GM12878 (cell line): ENCODE data around the gene RTEL1. TPM values are rescaled to one million over a fixed set of nuclear protein-coding genes. Genes with fewer than 3 reads are reported as not detected.

Experiments used
- ATAC-seq: fragments of 200-7000 bp; cut with Tn5 transposase; 3 replicates; pipeline ENCODE4 v1.9.1; 2020; ENCODE audit warnings: mild to moderate bottlenecking, moderate library complexity
- BruUV-seq: library from RNA; stranded (reverse); fragments of 400-500 nt; replicated peaks from 2 replicates; lab custom pipeline; 2021; lab: Mats Ljungman, UMichigan
- CTCF ChIA-PET: fragments of 300-600 bp; sonication (Branson Sonifier 250); formaldehyde crosslinking; extraction: SDS; loops from one replicate; lab custom pipeline; 2021; ENCODE audit warnings: inconsistent platforms; lab: Yijun Ruan, JAX
- POLR2A ChIA-PET: fragments of 350-600 bp; formaldehyde crosslinking; extraction: SDS; loops from one replicate; lab custom pipeline; 2021; ENCODE audit warnings: inconsistent platforms; lab: Charles Lee
- RAD21 ChIA-PET: fragments of 300-600 bp; sonication (Branson Sonifier 250); formaldehyde crosslinking; loops from one replicate; lab custom pipeline; 2023; ENCODE audit warnings: antibody characterized with exemption; ENCODE audit not compliant: unreplicated experiment; lab: Charles Lee
- SMC1A ChIA-PET: fragments of 300-600 bp; sonication (Branson Sonifier 250); formaldehyde crosslinking; loops from one replicate; lab custom pipeline; 2023; ENCODE audit not compliant: unreplicated experiment, uncharacterized antibody; lab: Charles Lee
- DNase-seq: peaks from one replicate; pipeline ENCODE4 v3.0.0-alpha.2; 2011; ENCODE audit warnings: low read depth, low spot score
- FAIRE-seq: peaks from 3 replicates; lab custom pipeline; 2011; peaks lifted over from hg19 to GRCh38; lab: Jason Lieb, UNC
- H2AFZ ChIP-seq: 2 replicates; pipeline ENCODE4 v1.6.0; 2011; ENCODE audit warnings: low read depth, low read length, control low read depth; ENCODE audit not compliant: control insufficient read depth
- H3K27ac ChIP-seq: 2 replicates; pipeline ENCODE4 v1.5.1; 2011; ENCODE audit warnings: control low read depth; ENCODE audit not compliant: control insufficient read depth, insufficient read depth
- H3K27me3 ChIP-seq, 2 experiments: replicated peaks in 1 of 2; 2 replicates each; pipeline versions ENCODE4 v1.6.0 to v1.6.1; 2011; ENCODE audit warnings: low read length in 1 of 2; ENCODE audit not compliant: control insufficient read depth in 2 of 2, insufficient read depth in 2 of 2
- H3K36me3 ChIP-seq, 2 experiments: 2 replicates each; pipeline ENCODE4 v1.5.1; 2011; ENCODE audit warnings: low read length in 1 of 2; ENCODE audit not compliant: control insufficient read depth in 2 of 2, insufficient read depth in 2 of 2
- H3K4me1 ChIP-seq: 2 replicates; pipeline ENCODE4 v1.6.1; 2011; ENCODE audit warnings: mild to moderate bottlenecking, low read length, moderate library complexity, mixed read lengths; ENCODE audit not compliant: control insufficient read depth, insufficient read depth
- H3K4me2 ChIP-seq: 2 replicates; pipeline ENCODE4 v1.6.0; 2011; ENCODE audit warnings: control low read depth; ENCODE audit not compliant: control insufficient read depth, insufficient read depth
- H3K4me3 ChIP-seq: fragments of 200-600 bp; sonication (generic); 2 replicates; pipeline ENCODE4 v1.5.1; 2016
- H3K79me2 ChIP-seq: 2 replicates; pipeline ENCODE4 v1.6.0; 2011; ENCODE audit warnings: low read length; ENCODE audit not compliant: control insufficient read depth, insufficient read depth
- H3K9ac ChIP-seq: 2 replicates; pipeline ENCODE4 v1.8.0; 2011; ENCODE audit warnings: low read length, control low read depth, mixed read lengths; ENCODE audit not compliant: control insufficient read depth, insufficient read depth
- H3K9me3 ChIP-seq: replicated peaks from 3 replicates; pipeline ENCODE4 v1.5.1; 2011; ENCODE audit warnings: mild to moderate bottlenecking, low read length; ENCODE audit not compliant: control insufficient read depth, insufficient read depth
- H4K20me1 ChIP-seq: 2 replicates; pipeline ENCODE4 v1.6.0; 2011; ENCODE audit not compliant: control insufficient read depth, insufficient read depth
- E2F4 ChIP-seq: IDR thresholded peaks from 2 replicates; pipeline ENCODE4 v1.6.1; 2012; ENCODE audit warnings: low read depth, low read length, improper control_type of control experiment
- ESRRA ChIP-seq: IDR thresholded peaks from 2 replicates; pipeline ENCODE4 v1.6.1; 2012; ENCODE audit warnings: mild to moderate bottlenecking, low read length, improper control_type of control experiment
- JUNB ChIP-seq: IDR thresholded peaks from 2 replicates; pipeline ENCODE4 v1.6.1; 2016; ENCODE audit warnings: antibody characterized with exemption, mild to moderate bottlenecking
- MYC ChIP-seq: IDR thresholded peaks from 2 replicates; pipeline ENCODE4 v1.6.1; 2011; ENCODE audit warnings: mild to moderate bottlenecking, low read length, moderate library complexity, inconsistent platforms; ENCODE audit not compliant: insufficient read depth, insufficient replicate concordance, insufficient read length, severe bottlenecking
- PRDM15 ChIP-seq: fragments of 450-650 bp; formaldehyde crosslinking; IDR thresholded peaks from 2 replicates; pipeline ENCODE4 v1.4.0; 2020; ENCODE audit warnings: mild to moderate bottlenecking, moderate library complexity
- SMARCA5 ChIP-seq: fragments of 450-650 bp; IDR thresholded peaks from 2 replicates; pipeline ENCODE4 v1.6.1; 2017; ENCODE audit warnings: mild to moderate bottlenecking
- SUPT20H ChIP-seq: IDR thresholded peaks from 2 replicates; pipeline ENCODE4 v1.6.1; 2011; ENCODE audit warnings: low read depth, mild to moderate bottlenecking, low read length, moderate library complexity, borderline replicate concordance; ENCODE audit not compliant: control insufficient read depth
- TARDBP ChIP-seq: IDR thresholded peaks from 2 replicates; pipeline ENCODE4 v1.6.1; 2016; ENCODE audit warnings: borderline replicate concordance
- TCF12 ChIP-seq: IDR thresholded peaks from 2 replicates; pipeline ENCODE4 v1.6.1; 2011; ENCODE audit warnings: low read depth, mild to moderate bottlenecking, low read length
- ZNF24 ChIP-seq: fragments of 450-650 bp; IDR thresholded peaks from 2 replicates; pipeline ENCODE4 v1.6.1; 2017; ENCODE audit warnings: antibody characterized with exemption, mild to moderate bottlenecking
- WGBS: methylation state at CpG from one replicate; pipeline ENCODE4 v1.1.6; 2016; ENCODE audit warnings: low lambda C conversion rate; ENCODE audit not compliant: insufficient replicate concordance, insufficient coverage; ENCODE audit errors: missing lambda C conversion rate; 5-methylcytosine and 5-hydroxymethylcytosine counted together
- in situ Hi-C: fragments of 300-500 bp; cut with MboI; formaldehyde crosslinking; loops from 9 replicates; pipeline ENCODE4 v1.14.3; 2018; ENCODE audit warnings: mixed read lengths
- intact Hi-C: fragments of 100-400 bp; cut with micrococcal nuclease; formaldehyde crosslinking; loops from one replicate; pipeline ENCODE4 v1.14.2; 2022; ENCODE audit not compliant: unreplicated experiment
- polyA plus RNA-seq, 11 experiments: library from polyadenylated mRNA; depleted of rRNA in 4 of 11; unstranded in 6 of 11; stranded (reverse) in 5 of 11; fragments of >200 nt; fragmentation: Nextera tagmentation in 4 of 11; fragmentation: Illumina TruSeq in 1 of 11; extraction: Ambion mirVana in 4 of 11; extraction: Trizol in 1 of 11; gene quantifications; 1 replicate in 1 of 11; 2 replicates in 10 of 11; pipeline versions ENCODE4 v1.2.1 to v1.2.3, GENCODE V29; 2011 to 2016; ENCODE audit warnings: inconsistent platforms in 2 of 11, missing spikeins in 2 of 11, low read depth in 1 of 11
- total RNA-seq, 4 experiments: library from RNA; depleted of rRNA in 3 of 4; stranded (reverse); fragments of >200 nt in 3 of 4; fragmentation: Illumina TruSeq in 1 of 4; extraction: Trizol in 1 of 4; gene quantifications; 2 replicates each; pipeline versions ENCODE4 v1.2.1 to v1.2.3, GENCODE V29; 2013 to 2021
- TF ChIP-seq, protein P1 (sequence below): fragments of 450-650 bp; IDR thresholded peaks from 2 replicates; pipeline ENCODE4 v1.6.1; 2017; ENCODE audit warnings: mild to moderate bottlenecking, low read depth, inconsistent platforms; ENCODE audit not compliant: poor library complexity, severe bottlenecking
- TF ChIP-seq, protein P2 (sequence below): IDR thresholded peaks from 2 replicates; pipeline ENCODE4 v1.6.1; 2011; ENCODE audit warnings: borderline replicate concordance, low read depth, mild to moderate bottlenecking, moderate library complexity, low read length; ENCODE audit not compliant: insufficient read depth, poor library complexity, severe bottlenecking
- TF ChIP-seq, protein P3 (sequence below): fragments of 450-650 bp; conservative IDR thresholded peaks from 2 replicates; pipeline ENCODE4 v1.6.1; 2017; ENCODE audit warnings: mild to moderate bottlenecking, moderate library complexity

RTEL1 gene
- total and polyA plus RNA-seq, 10 of the 15 experiments (the other 5 are each of a cell fraction or from before 2014, with no cell fraction given) = 0.40 to 37.2 (median 15.6) TPM; not detected in 1

DNA sequence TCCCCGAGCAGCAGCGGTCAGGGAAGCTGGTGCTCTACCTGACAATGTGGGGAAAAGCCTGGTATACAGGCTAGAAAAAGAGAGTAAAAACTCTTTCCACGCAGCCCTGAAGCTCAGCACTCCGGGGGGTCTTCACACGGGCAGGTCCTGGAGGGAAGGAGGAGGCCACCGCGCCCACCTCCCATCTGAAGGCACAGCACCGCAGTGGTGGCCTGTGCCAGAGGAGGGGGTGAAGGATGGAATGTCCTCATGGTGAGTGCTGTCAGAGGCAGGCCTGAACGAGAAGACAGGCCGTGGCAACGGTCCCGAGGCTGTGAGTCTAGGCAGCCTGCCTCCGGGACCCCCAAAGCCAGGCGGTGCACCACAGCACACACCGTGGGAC is 87.3 kb downstream of the RTEL1 start:
- intact Hi-C loops (no loop called here), in situ Hi-C loops (no loop called here)
- peaks cover 5% of the 10 kb centered on the region for H3K79me2 ChIP-seq
- DNase-seq (no peak), FAIRE-seq (no peak), ATAC-seq (no peak)
- peaks cover 8% of the 10 kb centered on the region; the same call in 1 of the 2 replicates for H3K4me1 ChIP-seq
- ChIA-PET CTCF (interaction anchor here (0.6 kb wide), 1 partner anchor 13 kb away, joined by 3 read pairs; no protein-coding TSS in a partner anchor), RAD21 (no interaction called here), POLR2A (no interaction called here), SMC1A (no interaction called here)
- H3K27me3 ChIP-seq = no peaks in the 10 kb centered on the region
- 79% methylated on average over 15 of the region's 15 CpGs for WGBS
- no peak overlapping the region for H3K9ac ChIP-seq
- H2AFZ ChIP-seq = no peak overlapping the region
- H3K27ac ChIP-seq = no peak overlapping the region
- no peak overlapping the region for H3K4me3 ChIP-seq
- no peaks in the 10 kb centered on the region for H4K20me1 ChIP-seq
- no peaks in the 10 kb centered on the region for H3K9me3 ChIP-seq
- no TSS peak for BruUV-seq
- H3K36me3 ChIP-seq = peaks cover 0 to 4% of the 10 kb centered on the region in 2 experiments; a peak in 2 of 4 replicates
- H3K4me2 ChIP-seq = no peak overlapping the region
- TF ChIP-seq SMARCA5 (no peak), JUNB (no peak), ESRRA (no peak), MYC (no peak), TCF12 (no peak), E2F4 (no peak), ZNF24 (no peak), TARDBP (no peak), SUPT20H (no peak), PRDM15 (no peak)
- TF ChIP-seq, protein P1, sequence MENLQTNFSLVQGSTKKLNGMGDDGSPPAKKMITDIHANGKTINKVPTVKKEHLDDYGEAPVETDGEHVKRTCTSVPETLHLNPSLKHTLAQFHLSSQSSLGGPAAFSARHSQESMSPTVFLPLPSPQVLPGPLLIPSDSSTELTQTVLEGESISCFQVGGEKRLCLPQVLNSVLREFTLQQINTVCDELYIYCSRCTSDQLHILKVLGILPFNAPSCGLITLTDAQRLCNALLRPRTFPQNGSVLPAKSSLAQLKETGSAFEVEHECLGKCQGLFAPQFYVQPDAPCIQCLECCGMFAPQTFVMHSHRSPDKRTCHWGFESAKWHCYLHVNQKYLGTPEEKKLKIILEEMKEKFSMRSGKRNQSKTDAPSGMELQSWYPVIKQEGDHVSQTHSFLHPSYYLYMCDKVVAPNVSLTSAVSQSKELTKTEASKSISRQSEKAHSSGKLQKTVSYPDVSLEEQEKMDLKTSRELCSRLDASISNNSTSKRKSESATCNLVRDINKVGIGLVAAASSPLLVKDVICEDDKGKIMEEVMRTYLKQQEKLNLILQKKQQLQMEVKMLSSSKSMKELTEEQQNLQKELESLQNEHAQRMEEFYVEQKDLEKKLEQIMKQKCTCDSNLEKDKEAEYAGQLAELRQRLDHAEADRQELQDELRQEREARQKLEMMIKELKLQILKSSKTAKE = no peak
- TF ChIP-seq, protein P2, sequence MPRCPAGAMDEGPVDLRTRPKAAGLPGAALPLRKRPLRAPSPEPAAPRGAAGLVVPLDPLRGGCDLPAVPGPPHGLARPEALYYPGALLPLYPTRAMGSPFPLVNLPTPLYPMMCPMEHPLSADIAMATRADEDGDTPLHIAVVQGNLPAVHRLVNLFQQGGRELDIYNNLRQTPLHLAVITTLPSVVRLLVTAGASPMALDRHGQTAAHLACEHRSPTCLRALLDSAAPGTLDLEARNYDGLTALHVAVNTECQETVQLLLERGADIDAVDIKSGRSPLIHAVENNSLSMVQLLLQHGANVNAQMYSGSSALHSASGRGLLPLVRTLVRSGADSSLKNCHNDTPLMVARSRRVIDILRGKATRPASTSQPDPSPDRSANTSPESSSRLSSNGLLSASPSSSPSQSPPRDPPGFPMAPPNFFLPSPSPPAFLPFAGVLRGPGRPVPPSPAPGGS = no peak
- TF ChIP-seq, protein P3, sequence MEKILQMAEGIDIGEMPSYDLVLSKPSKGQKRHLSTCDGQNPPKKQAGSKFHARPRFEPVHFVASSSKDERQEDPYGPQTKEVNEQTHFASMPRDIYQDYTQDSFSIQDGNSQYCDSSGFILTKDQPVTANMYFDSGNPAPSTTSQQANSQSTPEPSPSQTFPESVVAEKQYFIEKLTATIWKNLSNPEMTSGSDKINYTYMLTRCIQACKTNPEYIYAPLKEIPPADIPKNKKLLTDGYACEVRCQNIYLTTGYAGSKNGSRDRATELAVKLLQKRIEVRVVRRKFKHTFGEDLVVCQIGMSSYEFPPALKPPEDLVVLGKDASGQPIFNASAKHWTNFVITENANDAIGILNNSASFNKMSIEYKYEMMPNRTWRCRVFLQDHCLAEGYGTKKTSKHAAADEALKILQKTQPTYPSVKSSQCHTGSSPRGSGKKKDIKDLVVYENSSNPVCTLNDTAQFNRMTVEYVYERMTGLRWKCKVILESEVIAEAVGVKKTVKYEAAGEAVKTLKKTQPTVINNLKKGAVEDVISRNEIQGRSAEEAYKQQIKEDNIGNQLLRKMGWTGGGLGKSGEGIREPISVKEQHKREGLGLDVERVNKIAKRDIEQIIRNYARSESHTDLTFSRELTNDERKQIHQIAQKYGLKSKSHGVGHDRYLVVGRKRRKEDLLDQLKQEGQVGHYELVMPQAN = no peak
